Testis (tissue), 2 donors: ENCODE data around the gene DNAJB5.

Experiments
- POLR2A ChIP-seq: fragments of 450-650 bp; IDR thresholded peaks from one replicate; pipeline ENCODE4 v1.6.1; 2017; ENCODE audit warnings: antibody characterized with exemption, mild to moderate bottlenecking, moderate library complexity
- TF ChIP-seq, protein P1 (sequence below), 3 experiments: fragments of 450-650 bp in 2 of 3; fragments of 200-600 bp in 1 of 3; sonication (generic) in 1 of 3; IDR thresholded peaks; one replicate each; pipeline ENCODE4 v1.5.1; 2016 to 2019; ENCODE audit warnings: antibody characterized with exemption in 3 of 3, mild to moderate bottlenecking in 2 of 3, moderate library complexity in 1 of 3

DNA sequence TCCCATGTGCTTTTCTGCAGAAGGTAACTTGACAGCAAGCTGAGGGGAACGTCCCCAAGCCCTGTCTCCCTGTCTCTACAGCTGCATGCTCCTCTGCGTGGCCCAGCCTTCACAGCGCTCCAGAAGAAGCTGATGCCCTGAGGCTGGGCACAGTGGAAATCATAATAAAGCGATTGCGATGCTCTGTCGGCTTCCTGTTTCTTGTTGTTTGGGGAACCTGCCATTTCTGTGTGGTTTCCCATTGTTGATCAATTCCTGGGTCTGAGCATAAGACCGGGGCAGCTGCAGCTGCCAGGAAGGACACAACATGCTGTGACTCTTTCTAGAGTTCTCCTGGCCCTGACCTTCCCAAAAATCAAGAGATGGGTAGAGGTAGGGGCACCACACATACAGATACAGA lies 7.2 kb upstream of the DNAJB5 start:
- TF ChIP-seq, protein P1, sequence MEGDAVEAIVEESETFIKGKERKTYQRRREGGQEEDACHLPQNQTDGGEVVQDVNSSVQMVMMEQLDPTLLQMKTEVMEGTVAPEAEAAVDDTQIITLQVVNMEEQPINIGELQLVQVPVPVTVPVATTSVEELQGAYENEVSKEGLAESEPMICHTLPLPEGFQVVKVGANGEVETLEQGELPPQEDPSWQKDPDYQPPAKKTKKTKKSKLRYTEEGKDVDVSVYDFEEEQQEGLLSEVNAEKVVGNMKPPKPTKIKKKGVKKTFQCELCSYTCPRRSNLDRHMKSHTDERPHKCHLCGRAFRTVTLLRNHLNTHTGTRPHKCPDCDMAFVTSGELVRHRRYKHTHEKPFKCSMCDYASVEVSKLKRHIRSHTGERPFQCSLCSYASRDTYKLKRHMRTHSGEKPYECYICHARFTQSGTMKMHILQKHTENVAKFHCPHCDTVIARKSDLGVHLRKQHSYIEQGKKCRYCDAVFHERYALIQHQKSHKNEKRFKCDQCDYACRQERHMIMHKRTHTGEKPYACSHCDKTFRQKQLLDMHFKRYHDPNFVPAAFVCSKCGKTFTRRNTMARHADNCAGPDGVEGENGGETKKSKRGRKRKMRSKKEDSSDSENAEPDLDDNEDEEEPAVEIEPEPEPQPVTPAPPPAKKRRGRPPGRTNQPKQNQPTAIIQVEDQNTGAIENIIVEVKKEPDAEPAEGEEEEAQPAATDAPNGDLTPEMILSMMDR (IDR thresholded peaks at IDR 0.05) = no peak
- no peak for TF ChIP-seq POLR2A
